ENCODE results near the gene AFAP1L2. TPM values are rescaled to one million over a fixed set of nuclear protein-coding genes. Genes with fewer than 3 reads are reported as not detected.

The AFAP1L2 gene
- total RNA-seq, 6 experiments from 2014 or later, result 0.07 to 0.09 TPM; not detected in 4

DNA sequence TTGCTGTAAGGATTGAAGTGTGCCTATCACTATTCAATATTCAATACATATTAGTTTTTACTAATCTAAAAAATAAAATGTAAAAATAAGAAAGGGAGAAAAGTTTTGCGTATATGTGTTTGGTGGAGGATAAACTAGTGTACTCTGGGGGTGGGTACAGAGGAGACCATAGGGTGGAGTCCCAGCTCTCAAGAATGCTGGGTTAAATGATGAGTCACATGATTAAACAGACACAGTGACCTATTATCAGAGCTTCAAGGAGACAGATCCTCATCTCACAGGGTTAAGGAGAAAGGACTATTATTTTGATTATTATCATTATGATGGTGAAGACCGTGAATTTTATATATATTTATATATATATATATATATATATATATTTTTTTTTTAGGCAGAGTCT, 77.5 kb downstream of the AFAP1L2 start:
- Mint-ChIP-seq H3K27ac (no peak overlapping the region), H3K36me3 (ENCODE audit: low read depth) (no peaks in the 10 kb centered on the region), H3K4me1 (ENCODE audit: low read depth) (peaks cover 14% of the 10 kb centered on the region; the same call in 1 of the 2 replicates), H3K4me3 (no peak overlapping the region), H3K27me3 (ENCODE audit: insufficient read depth) (peaks cover 34% of the 10 kb centered on the region), H3K9me3 (no peaks in the 10 kb centered on the region)
- DNase-seq, result no peak
- TF ChIP-seq, protein P1, sequence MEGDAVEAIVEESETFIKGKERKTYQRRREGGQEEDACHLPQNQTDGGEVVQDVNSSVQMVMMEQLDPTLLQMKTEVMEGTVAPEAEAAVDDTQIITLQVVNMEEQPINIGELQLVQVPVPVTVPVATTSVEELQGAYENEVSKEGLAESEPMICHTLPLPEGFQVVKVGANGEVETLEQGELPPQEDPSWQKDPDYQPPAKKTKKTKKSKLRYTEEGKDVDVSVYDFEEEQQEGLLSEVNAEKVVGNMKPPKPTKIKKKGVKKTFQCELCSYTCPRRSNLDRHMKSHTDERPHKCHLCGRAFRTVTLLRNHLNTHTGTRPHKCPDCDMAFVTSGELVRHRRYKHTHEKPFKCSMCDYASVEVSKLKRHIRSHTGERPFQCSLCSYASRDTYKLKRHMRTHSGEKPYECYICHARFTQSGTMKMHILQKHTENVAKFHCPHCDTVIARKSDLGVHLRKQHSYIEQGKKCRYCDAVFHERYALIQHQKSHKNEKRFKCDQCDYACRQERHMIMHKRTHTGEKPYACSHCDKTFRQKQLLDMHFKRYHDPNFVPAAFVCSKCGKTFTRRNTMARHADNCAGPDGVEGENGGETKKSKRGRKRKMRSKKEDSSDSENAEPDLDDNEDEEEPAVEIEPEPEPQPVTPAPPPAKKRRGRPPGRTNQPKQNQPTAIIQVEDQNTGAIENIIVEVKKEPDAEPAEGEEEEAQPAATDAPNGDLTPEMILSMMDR (IDR thresholded peaks at IDR 0.05), result no peak

DNA sequence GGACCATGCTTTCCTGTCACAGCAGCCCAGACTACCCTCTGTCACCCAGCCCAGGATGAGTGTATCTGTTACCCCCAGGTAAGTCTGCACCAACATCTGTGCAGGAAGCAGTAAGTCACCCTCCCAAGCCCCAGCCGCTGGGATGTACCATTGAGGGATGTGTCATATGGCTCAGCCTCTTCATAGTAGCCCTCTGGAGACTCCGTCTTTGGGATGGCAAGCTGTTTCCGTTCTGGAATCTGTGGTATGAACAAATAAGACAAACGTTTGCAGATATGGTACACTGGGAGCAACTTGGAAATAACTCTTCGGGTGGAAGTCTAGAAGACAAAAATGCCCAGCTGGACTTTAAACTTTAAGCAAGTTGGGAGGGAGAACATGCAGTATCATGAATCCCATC, 81.3 kb downstream of the AFAP1L2 start:
- Mint-ChIP-seq H3K27ac (no peak overlapping the region), H3K4me3 (no peak overlapping the region), H3K27me3 (ENCODE audit: insufficient read depth) (peaks cover 55% of the 10 kb centered on the region), H3K4me1 (ENCODE audit: low read depth) (peaks cover 14% of the 10 kb centered on the region; the same call in 1 of the 2 replicates), H3K9me3 (no peaks in the 10 kb centered on the region), H3K36me3 (ENCODE audit: low read depth) (no peaks in the 10 kb centered on the region)
- DNase-seq, result peak; percentile 7
- TF ChIP-seq, protein P1 (IDR thresholded peaks at IDR 0.05), result no peak

DNA sequence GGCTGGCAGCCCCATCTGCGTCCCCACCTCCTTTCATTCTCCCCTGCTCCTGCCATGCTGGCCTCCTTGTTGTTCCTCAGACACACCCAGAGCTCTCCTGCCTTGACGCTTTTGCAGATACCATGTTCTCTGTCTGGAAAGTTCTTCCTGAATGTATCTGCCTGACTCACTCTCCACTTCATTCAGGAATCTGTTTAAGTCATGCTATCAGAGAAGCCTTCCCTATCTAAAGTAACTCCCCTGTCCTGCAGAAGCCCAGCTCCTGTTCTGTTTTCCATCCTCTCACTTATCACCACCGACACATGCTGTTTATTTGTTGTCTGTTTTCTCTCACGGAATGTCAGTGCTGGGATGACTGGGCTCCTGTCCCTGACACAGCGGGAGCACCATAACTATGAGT, 82.0 kb downstream of the AFAP1L2 start:
- Mint-ChIP-seq H3K4me1 (ENCODE audit: low read depth) (peaks cover 14% of the 10 kb centered on the region; the same call in 1 of the 2 replicates), H3K4me3 (no peak overlapping the region), H3K9me3 (no peaks in the 10 kb centered on the region), H3K27ac (no peak overlapping the region), H3K36me3 (ENCODE audit: low read depth) (no peaks in the 10 kb centered on the region), H3K27me3 (ENCODE audit: insufficient read depth) (peaks cover 52% of the 10 kb centered on the region)
- no peak for DNase-seq
- TF ChIP-seq, protein P1 (IDR thresholded peaks at IDR 0.05), result no peak

DNA sequence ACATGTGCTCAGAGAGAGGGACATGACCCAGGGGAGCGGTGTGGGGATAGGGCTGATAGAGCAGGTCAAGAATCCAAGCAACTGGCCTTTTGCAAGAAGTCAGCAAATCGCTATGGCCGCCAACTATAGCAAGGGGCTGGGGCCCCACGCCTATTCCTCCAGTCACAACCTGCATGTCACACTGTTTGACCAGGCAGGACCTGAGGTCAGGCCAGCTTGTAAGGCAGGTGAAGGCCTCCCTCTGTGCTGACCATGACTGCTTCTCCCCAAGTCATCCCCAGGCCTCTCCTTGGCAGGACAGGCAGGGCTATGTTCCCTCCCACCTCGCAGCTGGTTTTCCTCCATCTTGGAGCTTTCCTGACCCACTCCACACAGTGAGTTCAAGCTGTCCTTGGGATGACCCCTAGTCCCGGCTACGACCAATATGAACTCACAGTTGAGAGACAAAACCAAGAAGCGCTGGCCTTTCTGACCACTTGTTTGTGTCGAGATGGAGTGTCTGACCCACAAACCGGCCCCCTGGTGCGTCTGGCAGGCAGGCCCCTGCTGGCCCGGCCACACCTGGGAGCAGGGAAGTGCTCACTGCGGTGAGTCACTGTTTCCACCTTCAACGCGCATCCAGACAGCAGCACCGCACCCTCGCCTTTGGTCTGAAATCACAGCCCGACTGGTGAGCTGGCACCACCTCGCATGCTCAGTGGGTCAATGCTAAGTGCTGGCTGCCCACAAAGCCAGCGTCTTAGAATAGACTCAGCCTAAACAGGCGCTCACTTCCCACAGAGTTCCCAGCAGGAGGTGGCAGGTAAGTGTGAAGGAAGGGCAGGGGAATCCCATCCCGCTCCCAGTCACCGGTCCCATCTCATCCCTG, 83.8 kb downstream of the AFAP1L2 start:
- Mint-ChIP-seq H3K9me3 (no peaks in the 10 kb centered on the region), H3K36me3 (ENCODE audit: low read depth) (no peaks in the 10 kb centered on the region), H3K4me3 (no peak overlapping the region), H3K27me3 (ENCODE audit: insufficient read depth) (peaks cover 58% of the 10 kb centered on the region), H3K4me1 (ENCODE audit: low read depth) (peaks cover 14% of the 10 kb centered on the region; the same call in 1 of the 2 replicates), H3K27ac (no peak overlapping the region)
- TF ChIP-seq, protein P1 (IDR thresholded peaks at IDR 0.05), result no peak
- no peak for DNase-seq

DNA sequence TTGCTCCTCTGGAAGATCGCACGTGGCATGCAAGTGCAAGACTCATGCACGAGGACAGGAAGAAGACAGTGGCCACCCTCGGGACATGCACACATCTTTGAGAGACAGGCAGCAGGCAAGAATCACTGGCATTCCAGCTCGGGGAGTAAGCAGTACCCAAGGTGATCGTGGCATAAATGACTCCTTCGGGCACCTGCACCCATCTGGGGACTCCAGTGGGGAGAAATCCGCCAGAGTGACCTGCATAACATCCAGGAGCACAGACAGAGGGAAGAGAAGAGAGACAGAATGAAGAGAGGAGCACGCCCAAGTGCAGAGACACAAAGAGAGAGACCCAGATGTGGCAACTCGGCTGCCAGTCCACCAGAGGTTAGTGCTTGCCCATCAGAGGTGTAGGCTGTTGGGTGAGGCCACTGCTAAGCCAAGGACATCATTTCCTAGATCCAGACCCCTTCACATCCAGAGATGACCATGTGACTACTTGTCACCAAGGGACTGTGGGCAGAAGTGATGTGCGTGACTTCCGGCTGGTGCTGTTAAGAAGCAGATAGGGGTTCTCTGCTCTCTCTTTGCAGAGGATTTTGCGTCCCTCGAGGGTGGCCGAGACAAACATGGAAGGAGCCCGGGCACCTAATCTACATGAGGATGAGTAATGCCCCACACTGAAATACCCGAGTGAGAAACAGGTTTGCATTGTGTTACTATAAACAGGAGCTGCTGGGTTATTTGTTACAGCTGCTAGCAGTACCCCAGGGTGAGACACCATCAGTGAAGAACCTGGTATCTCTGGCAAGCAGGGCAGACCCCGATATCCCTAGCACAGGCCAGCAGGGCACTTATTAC, 84.7 kb downstream of the AFAP1L2 start:
- peaks cover 53% of the 10 kb centered on the region for H3K27me3 Mint-ChIP-seq (ENCODE audit: insufficient read depth)

More for the DNA sequence above, 84.7 kb downstream of the AFAP1L2 start:
- Mint-ChIP-seq H3K9me3 (no peaks in the 10 kb centered on the region), H3K4me1 (ENCODE audit: low read depth) (peaks cover 14% of the 10 kb centered on the region; the same call in 1 of the 2 replicates), H3K4me3 (no peak overlapping the region), H3K27ac (no peak overlapping the region), H3K36me3 (ENCODE audit: low read depth) (no peaks in the 10 kb centered on the region)
- no peak for DNase-seq
- TF ChIP-seq, protein P1 (IDR thresholded peaks at IDR 0.05), result no peak

Data from HFFc6 (cell line).